Thyroid gland (tissue), 4 donors: Measurements from ENCODE around the gene YARS1.

Experiments used
- POLR2A ChIP-seq, 2 donors: fragments of 450-650 bp; IDR thresholded peaks; one replicate each; pipeline ENCODE4 v1.6.1; 2017; ENCODE audit warnings: antibody characterized with exemption in 2 of 2, mild to moderate bottlenecking in 2 of 2, moderate library complexity in 1 of 2
- TF ChIP-seq, protein P1 (sequence below), 6 experiments: fragments of 200-600 bp in 3 of 6; fragments of 450-650 bp in 3 of 6; sonication (generic) in 3 of 6; IDR thresholded peaks; one replicate each; pipeline ENCODE4 v1.5.1; 2016 to 2019; ENCODE audit warnings: antibody characterized with exemption in 6 of 6, mild to moderate bottlenecking in 2 of 6, inconsistent platforms in 1 of 6, moderate library complexity in 1 of 6

DNA sequence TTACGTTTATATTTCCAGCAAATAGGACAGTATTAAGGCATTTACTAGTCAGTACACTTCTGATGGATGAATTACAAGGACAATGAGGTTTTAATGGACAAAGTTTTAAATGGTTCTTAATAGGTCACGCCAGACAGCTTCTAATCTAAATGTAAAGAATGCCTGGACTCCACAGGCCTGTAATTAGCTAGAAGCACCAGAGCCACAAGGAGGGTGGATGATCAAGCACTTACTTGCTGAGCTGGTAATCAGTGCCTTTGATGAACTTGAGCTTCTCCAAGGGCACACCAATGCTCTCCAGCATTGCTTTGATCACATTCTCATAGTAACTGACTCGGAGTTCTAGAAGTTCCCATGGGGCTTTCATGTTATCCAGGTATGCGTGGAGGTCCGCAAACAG lies 6.8 kb downstream of the YARS1 start:
- TF ChIP-seq, protein P1, sequence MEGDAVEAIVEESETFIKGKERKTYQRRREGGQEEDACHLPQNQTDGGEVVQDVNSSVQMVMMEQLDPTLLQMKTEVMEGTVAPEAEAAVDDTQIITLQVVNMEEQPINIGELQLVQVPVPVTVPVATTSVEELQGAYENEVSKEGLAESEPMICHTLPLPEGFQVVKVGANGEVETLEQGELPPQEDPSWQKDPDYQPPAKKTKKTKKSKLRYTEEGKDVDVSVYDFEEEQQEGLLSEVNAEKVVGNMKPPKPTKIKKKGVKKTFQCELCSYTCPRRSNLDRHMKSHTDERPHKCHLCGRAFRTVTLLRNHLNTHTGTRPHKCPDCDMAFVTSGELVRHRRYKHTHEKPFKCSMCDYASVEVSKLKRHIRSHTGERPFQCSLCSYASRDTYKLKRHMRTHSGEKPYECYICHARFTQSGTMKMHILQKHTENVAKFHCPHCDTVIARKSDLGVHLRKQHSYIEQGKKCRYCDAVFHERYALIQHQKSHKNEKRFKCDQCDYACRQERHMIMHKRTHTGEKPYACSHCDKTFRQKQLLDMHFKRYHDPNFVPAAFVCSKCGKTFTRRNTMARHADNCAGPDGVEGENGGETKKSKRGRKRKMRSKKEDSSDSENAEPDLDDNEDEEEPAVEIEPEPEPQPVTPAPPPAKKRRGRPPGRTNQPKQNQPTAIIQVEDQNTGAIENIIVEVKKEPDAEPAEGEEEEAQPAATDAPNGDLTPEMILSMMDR (IDR thresholded peaks at IDR 0.05) = no peak
- TF ChIP-seq POLR2A (IDR thresholded peaks at IDR 0.05) = no peak
